Mammary epithelial cell (primary cell): ENCODE measurements around the gene KDF1.

ENCODE experiments used
- CTCF ChIP-seq, 2 donors: IDR thresholded peaks in 1 of 2; conservative IDR thresholded peaks in 1 of 2; 2 replicates each; pipeline ENCODE4 v1.5.1; 2011 to 2012; ENCODE audit warnings: inconsistent platforms in 2 of 2, low read length in 2 of 2, mild to moderate bottlenecking in 2 of 2, control low read depth in 1 of 2, low read depth in 1 of 2; ENCODE audit not compliant: insufficient read depth in 1 of 2; ENCODE audit errors: extremely low read depth in 1 of 2
- EZH2 ChIP-seq: IDR thresholded peaks from 2 replicates; pipeline ENCODE4 v1.6.1; 2012; ENCODE audit warnings: low read length, inconsistent platforms, borderline replicate concordance

GRCh38 chr1:26970810-26971209, 10.5 kb upstream of the KDF1 start:
- TF ChIP-seq CTCF (conservative IDR thresholded peaks at IDR 0.05 in 1 of 2, IDR thresholded peaks at IDR 0.05 in 1 of 2; ENCODE audit: extremely low read depth in 1 of 2, insufficient read depth in 1 of 2, low read depth in 1 of 2, low read length in 2 of 2) (no peak), EZH2 (no peak)
